ENCODE measurements around the gene MAPK8. TPM values are rescaled to one million over a fixed set of nuclear protein-coding genes. Genes with fewer than 3 reads are reported as not detected.

The MAPK8 gene
- total RNA-seq, 1 donor, result 92.8 TPM

DNA sequence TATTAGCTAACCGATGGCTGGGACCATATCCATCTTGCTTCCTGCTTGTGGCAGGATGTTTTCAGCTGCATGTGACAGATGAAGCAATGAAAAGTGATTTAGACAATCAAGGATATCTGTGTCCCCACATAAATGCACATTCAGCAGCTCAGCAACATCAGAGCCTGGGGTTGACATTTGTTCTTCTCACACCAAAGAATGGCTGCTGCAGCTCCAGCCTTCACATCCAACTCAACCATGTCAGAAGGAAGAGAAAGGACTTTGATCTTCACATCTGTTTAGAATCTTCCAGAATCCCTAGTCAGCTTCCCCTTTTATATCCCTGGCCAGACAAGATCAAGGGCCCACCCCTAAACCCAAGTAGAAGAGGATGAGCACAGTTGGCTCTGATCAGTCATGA is 20.1 kb upstream of the MAPK8 start:
- no peaks in the 10 kb centered on the region for H3K27me3 ChIP-seq (ENCODE audit: insufficient read depth, low read length)

DNA sequence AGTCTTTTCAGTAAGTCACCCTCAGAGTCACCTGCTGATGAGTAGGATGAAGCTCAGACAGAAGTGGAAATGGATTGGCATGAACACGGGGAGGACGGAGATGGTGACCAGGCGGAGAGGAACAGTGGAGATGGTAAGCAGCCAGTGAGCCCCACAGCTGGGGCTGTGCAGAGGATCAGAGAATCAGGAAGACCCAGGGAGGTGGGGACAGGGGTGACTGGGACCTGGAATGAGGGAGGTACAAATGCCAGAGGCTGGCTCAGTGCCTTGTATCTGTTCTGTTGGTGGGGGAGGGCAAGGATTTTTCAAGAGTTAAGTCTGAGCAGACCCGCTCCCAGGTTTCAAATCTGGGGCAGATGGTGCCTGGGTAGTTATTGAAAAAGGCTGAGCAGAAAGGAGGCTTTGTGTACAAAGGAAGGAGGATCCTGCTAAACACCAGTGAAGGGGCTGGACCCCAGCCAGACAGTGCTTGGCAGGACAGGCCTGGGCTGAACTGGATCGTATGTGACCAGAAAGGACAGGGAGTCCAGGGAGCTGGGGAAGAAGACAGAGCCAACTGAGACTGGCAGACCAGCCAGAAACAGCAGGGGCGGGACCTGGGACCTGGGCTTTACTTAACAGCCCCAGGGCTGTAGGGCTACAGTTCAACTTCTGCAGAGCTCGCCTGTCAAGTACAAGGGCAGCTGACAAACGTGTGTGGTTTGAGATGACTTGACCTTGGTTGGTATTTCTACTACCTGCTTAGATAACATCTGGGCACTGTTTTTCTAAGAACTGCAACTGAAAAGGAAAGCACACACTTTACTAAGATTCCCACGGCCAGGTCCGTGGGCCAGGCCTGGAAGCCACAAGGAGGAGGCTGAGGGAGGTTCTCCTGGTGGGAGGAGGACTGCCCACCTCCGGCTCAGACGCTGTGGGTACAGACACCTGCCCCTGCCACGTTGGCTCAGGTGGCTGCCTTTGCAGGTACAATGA is 18.8 kb upstream of the MAPK8 start:
- no peak overlapping the region for H3K4me3 ChIP-seq (ENCODE audit: low read length)
- no peaks in the 10 kb centered on the region for H3K27me3 ChIP-seq (ENCODE audit: insufficient read depth, low read length)
- H3K4me1 ChIP-seq (ENCODE audit: insufficient read depth, low read length), result peaks cover 6% of the 10 kb centered on the region
- no peaks in the 10 kb centered on the region for H3K9me3 ChIP-seq (ENCODE audit: low read depth, low read length)

More for the DNA sequence above, 20.1 kb upstream of the MAPK8 start:
- no peak overlapping the region for H3K4me3 ChIP-seq (ENCODE audit: low read length)
- H3K4me1 ChIP-seq (ENCODE audit: insufficient read depth, low read length), result peaks cover 6% of the 10 kb centered on the region
- no peaks in the 10 kb centered on the region for H3K9me3 ChIP-seq (ENCODE audit: low read depth, low read length)

DNA sequence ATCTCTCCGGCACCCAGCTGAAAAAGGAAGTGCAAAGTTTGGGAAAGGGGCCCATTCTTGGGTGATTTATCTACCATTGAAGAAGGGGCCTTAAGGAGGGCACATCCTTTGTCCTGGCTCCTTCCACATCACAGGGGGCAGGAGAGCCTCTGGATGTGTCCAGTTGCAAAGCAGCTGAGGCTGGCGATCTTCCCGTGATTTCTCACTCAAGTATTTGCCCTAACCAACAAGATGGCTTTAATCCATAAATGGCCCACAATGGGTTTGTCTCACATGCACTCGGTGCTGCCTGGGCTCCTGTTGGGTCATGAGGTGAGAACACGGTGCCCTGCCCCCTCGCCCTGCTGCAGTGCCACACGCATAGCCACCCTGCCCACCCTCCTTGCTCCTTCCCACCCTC is 17.8 kb upstream of the MAPK8 start:
- Histone ChIP-seq H3K9me3 (ENCODE audit: low read depth, low read length) (no peaks in the 10 kb centered on the region), H3K27me3 (ENCODE audit: insufficient read depth, low read length) (no peaks in the 10 kb centered on the region)

DNA sequence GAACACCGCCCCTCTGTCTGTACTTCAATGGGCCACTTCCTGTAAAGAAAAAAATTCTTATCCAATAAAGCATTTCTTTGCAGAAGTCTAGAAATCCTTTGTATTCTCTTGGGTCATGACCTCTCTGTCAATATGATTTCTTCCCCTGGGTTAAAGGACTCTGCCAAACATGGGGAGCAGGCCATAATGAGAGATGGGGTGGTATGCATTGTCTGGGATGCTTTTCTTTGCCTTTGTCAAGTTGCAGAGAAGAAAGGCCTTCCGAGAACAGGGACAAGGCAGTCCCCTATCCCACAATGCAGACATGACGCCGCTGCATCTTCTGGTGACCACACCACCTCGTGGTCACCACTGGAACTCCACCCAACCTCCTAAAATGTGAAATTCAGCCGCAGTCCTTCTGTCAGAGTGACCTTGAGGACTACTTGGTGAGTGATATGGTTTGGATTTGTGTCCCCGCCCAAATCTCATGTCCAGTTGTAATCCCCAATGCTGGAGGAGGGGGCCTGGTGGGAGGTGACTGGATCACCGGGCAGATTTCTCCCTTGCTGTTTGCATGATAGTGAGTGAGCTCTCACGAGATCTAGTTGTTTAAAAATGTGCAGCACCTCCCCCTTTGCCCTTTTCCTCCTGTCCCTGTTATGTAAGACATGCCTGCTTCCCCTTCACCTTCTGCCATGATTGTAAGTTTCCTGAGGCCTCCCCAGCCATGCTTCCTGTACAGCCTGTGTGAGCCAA is 16.8 kb upstream of the MAPK8 start:
- Histone ChIP-seq H3K9me3 (ENCODE audit: low read depth, low read length) (no peaks in the 10 kb centered on the region), H3K4me3 (ENCODE audit: low read length) (no peak overlapping the region), H3K27me3 (ENCODE audit: insufficient read depth, low read length) (no peaks in the 10 kb centered on the region), H3K4me1 (ENCODE audit: insufficient read depth, low read length) (peaks cover 6% of the 10 kb centered on the region)

More for the DNA sequence above, 17.8 kb upstream of the MAPK8 start:
- Histone ChIP-seq H3K4me3 (ENCODE audit: low read length) (no peak overlapping the region), H3K4me1 (ENCODE audit: insufficient read depth, low read length) (peaks cover 6% of the 10 kb centered on the region)

DNA sequence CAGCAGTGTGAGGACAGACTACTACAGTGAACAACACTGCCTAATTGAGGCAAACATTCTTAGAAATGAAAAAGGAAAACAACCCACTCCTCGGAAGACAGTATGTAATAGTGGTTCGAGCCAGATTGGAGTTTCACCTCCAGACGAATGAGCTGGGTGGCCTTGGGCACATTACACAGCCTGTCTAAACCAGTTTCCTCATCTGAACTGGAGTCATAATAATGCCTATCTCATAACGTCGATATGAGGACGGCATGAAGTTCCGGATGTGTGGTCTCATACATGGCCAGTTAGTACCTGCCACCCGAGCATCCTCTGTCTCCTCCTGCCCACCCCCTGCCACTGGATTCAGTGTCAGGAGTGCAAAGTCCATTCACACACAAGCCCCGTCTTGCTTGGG is 16.2 kb upstream of the MAPK8 start:
- Histone ChIP-seq H3K27me3 (ENCODE audit: insufficient read depth, low read length) (no peaks in the 10 kb centered on the region), H3K4me1 (ENCODE audit: insufficient read depth, low read length) (peaks cover 6% of the 10 kb centered on the region), H3K9me3 (ENCODE audit: low read depth, low read length) (no peaks in the 10 kb centered on the region), H3K4me3 (ENCODE audit: low read length) (no peak overlapping the region)

DNA sequence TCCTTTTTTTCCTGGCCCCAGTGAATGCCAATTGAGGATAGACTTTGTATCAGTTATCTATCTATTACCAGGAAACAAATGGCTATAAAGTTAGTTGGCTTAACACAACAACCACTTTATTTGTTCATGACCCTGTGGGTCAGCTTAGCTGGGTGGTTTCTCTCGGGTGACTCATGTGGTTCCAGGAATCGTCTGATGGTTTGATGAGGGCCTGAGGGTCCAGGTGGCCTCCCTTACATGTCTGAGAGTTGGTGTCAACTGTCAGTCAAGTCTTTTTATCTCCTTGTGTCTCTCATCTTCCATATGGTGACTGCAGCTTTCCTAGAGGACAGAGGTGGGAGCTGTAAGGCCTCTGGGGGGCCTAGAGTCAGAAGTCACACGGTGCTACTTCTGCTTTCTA is 15.3 kb upstream of the MAPK8 start:
- no peaks in the 10 kb centered on the region for H3K27me3 ChIP-seq (ENCODE audit: insufficient read depth, low read length)
- H3K9me3 ChIP-seq (ENCODE audit: low read depth, low read length), result no peaks in the 10 kb centered on the region
- peaks cover 6% of the 10 kb centered on the region for H3K4me1 ChIP-seq (ENCODE audit: insufficient read depth, low read length)
- H3K4me3 ChIP-seq (ENCODE audit: low read length), result no peak overlapping the region

DNA sequence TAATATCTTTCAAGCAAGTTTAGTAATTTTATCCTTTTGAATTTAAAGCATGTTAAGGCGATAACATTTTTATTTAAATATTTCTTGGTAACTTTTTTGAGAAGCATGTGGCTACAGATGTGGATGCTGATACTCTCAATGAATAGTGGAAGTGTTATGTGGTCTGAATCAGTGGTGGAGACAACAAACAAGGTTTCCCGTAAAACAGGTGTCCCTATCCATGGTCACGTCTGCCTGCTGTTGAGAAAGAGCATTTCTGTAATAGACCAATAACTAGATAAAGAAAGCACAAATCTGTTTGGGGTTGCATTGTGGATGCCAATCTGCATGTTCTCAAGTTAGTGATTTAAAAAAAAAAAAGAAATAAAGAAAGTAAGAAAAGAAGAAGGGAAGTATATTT is 13.9 kb upstream of the MAPK8 start:
- peaks cover 6% of the 10 kb centered on the region for H3K4me1 ChIP-seq (ENCODE audit: insufficient read depth, low read length)
- no peaks in the 10 kb centered on the region for H3K27me3 ChIP-seq (ENCODE audit: insufficient read depth, low read length)
- H3K9me3 ChIP-seq (ENCODE audit: low read depth, low read length), result no peaks in the 10 kb centered on the region
- no peak overlapping the region for H3K4me3 ChIP-seq (ENCODE audit: low read length)

DNA sequence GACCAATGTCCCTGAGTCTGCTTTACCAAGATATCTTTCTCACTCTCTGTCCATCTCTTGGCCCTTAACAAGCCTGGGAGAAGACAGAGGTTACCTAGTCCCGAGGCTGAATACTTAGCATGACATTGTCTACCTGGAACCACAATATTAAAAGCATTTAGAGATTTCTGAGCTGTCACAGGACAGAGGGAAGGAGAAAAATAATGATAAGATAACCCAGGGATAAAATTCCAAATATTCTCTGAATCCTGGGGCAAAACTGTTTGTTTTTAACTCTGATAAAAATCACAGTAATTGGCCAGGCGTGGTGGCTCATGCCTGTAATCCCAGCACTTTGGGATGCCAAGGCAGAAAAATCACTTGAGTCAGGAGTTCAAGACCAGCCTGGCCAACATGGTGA is 12.0 kb upstream of the MAPK8 start:
- Histone ChIP-seq H3K27me3 (ENCODE audit: insufficient read depth, low read length) (no peaks in the 10 kb centered on the region), H3K4me3 (ENCODE audit: low read length) (no peak overlapping the region), H3K9me3 (ENCODE audit: low read depth, low read length) (no peaks in the 10 kb centered on the region), H3K4me1 (ENCODE audit: insufficient read depth, low read length) (peaks cover 6% of the 10 kb centered on the region)

DNA sequence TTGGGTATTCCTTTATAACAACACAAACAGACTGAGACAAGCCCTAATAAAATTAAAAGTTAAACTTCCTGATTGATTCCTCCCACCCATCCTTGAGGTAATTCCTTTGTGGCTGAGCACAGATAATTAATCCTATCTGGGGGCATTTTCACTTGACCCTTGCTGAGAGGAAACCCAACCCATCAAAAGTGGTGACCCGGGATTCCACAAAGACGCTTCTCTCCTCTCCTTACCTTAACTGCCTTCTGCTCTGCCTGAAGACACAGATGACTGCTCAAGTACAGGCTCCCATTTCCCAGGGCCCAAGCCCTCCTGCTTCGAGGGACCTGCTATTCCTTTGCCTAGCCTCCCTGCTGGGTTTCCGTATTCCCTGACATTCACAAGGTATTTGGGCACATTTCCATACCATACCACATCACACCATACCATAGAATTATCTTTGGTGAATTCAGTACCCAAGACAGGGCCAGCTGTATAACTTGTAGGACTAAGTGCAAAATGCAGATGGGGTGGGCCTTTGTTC is 9.8 kb upstream of the MAPK8 start:
- Histone ChIP-seq H3K9me3 (ENCODE audit: low read depth, low read length) (no peaks in the 10 kb centered on the region), H3K4me3 (ENCODE audit: low read length) (no peak overlapping the region), H3K27me3 (ENCODE audit: insufficient read depth, low read length) (no peaks in the 10 kb centered on the region), H3K4me1 (ENCODE audit: insufficient read depth, low read length) (no peaks in the 10 kb centered on the region)

DNA sequence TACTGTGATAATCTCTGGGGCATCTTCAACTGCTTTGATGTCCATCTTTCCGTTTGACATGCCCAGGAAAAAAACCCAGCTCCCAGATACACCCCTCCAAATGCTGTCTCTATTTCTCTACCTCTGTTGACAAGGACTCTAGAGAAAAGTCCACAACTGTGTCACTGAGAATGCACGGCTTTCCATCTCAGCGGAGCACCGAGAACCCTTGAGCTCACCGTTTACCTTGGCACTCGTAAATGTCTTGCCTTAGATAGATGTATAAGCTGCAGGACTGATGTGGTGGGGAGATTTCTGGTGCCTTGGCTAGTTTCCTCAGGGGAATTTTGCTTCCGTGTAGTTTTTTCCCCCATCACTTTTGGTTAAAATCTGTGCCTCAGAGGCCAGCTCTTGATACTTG is 7.4 kb upstream of the MAPK8 start:
- Histone ChIP-seq H3K27me3 (ENCODE audit: insufficient read depth, low read length) (no peaks in the 10 kb centered on the region), H3K9me3 (ENCODE audit: low read depth, low read length) (no peaks in the 10 kb centered on the region), H3K4me3 (ENCODE audit: low read length) (no peak overlapping the region), H3K4me1 (ENCODE audit: insufficient read depth, low read length) (no peaks in the 10 kb centered on the region)

DNA sequence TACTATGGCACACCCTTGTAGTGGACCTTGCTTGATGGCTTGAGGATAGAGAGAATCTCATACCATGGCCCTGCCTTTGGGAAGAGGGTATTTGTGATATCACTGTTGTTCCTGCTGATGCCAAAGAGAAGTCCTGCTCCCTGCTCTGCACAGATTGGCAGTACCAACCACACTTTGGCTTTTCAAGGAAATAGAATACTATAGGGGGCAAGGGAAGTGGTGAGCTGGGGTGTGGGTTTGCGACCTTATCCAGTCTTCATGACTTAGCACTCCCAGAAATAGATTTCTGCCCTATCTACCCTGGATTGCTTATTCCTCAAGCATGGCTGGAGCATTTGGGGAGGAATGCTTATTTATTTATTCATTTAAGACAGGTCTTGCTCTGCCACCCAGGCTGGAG is 6.8 kb upstream of the MAPK8 start:
- Histone ChIP-seq H3K9me3 (ENCODE audit: low read depth, low read length) (no peaks in the 10 kb centered on the region), H3K27me3 (ENCODE audit: insufficient read depth, low read length) (no peaks in the 10 kb centered on the region), H3K4me1 (ENCODE audit: insufficient read depth, low read length) (no peaks in the 10 kb centered on the region), H3K4me3 (ENCODE audit: low read length) (no peak overlapping the region)

DNA sequence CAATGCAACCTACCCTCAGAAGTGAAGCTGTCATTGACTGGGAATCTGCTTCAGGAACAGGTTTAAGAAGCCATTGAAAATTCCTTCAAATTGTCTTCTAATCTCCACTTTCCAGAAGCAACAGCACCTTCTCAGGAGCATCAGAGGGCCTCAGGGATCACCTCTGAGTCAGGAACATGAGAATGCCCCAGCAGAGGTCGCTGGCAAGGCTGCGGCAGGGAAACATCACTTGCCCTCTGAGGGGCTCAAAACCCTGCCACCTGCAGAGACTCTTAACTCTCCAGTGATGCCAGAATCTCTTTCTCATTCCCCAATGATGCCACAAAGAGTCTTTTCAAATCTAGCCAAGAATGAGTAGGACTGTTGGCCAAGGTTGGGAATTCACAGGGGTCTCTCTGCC is 5.9 kb upstream of the MAPK8 start:
- H3K4me1 ChIP-seq (ENCODE audit: insufficient read depth, low read length), result no peaks in the 10 kb centered on the region
- H3K9me3 ChIP-seq (ENCODE audit: low read depth, low read length), result no peaks in the 10 kb centered on the region
- no peaks in the 10 kb centered on the region for H3K27me3 ChIP-seq (ENCODE audit: insufficient read depth, low read length)
- H3K4me3 ChIP-seq (ENCODE audit: low read length), result no peak overlapping the region

DNA sequence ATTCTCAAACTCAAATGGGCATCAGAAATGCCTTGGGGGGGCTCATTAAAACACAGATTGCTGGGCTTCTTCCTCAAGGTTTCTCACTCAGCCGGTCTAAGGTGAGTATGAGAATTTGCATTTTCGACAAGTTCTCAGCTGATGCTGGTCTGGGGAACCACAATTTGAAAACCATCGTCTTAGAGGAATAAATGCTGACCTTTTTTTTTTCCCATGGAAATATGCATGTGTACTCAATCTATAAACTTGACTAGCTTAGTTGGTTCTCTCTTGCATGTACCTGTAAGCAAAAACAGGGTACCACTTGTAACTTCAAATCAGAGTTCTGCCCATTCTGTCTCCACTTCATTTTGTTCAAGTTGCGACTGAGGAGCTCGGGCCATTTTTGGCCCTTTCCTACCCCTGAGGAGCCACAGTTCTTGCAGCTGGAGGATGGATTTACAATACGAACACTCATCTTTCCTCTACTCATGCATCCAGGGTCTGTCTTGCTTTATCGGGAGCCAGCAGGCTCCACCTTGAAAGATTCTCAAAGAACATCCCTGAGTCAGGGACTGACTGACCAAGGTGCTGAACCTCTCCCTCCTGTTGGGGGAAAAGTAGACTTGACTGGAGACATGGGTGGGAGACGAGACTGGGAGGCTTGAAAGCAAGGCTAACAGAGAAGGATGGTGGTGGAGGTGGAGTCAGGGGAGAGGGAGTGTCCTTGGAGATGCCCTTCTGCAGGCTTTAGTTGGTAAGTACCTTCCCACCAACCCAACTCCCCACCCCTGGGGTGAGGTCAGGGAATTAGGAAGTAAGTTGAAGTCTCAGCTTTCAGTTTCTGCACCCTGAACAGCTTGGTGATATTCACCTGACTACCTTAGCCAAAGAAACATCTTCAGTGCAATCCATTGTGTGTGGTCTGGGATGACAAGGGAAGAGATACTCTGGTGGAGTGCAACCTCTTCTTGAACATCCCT is 3.7 kb upstream of the MAPK8 start:
- Histone ChIP-seq H3K9me3 (ENCODE audit: low read depth, low read length) (no peaks in the 10 kb centered on the region), H3K4me3 (ENCODE audit: low read length) (no peak overlapping the region), H3K4me1 (ENCODE audit: insufficient read depth, low read length) (peaks cover 11% of the 10 kb centered on the region), H3K27me3 (ENCODE audit: insufficient read depth, low read length) (no peaks in the 10 kb centered on the region)

DNA sequence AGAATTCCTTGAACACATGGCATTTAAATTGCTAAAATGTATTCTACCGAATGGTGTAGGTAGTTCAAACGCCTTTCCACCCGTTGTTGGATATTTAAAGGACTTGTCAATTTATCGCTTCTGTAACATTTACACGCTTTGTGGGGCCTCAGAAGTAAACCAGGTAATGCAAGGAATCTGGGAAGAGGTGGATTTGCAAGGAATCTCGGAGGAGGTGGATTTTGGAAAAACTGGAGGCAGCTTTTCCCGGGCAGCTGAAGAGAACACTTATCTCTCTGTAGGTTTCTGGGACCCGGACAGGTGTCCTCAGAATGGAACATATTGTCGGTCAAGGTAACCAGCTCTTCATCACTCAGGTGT is 592 bp upstream of the MAPK8 start:
- Histone ChIP-seq H3K9me3 (ENCODE audit: low read depth, low read length) (no peaks in the 10 kb centered on the region), H3K4me3 (ENCODE audit: low read length) (peak overlapping the region; percentile 59), H3K27me3 (ENCODE audit: insufficient read depth, low read length) (no peaks in the 10 kb centered on the region), H3K4me1 (ENCODE audit: insufficient read depth, low read length) (peaks cover 16% of the 10 kb centered on the region)

Measured in mononuclear cell (primary cell).